ENCODE measurements around the gene BDKRB1. TPM values are rescaled to one million over a fixed set of nuclear protein-coding genes. Genes with fewer than 3 reads are reported as not detected.

Gene BDKRB1
- total RNA-seq, 1 donor from 2014 or later, result 1.1 TPM

DNA sequence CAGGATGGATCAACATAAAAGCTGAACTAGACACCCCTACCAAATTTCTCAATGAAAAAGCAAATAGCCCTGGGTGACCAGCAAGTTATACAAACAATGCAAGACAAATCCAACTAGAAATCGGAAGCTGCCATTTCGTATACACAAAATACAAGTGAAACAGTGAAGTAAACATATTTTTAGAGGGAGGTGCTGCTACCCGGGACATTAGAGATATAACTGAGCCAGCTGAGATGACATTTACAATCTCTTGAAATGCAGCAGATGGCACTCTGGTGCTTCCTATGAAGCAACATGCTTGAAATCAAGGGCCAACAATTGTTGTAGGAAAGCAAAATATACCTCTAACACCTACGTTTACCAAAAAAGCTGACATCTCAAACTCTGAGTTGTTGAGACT, 25.5 kb downstream of the BDKRB1 start:
- no peak for DNase-seq (ENCODE audit: low read depth)
- no peak overlapping the region for H3K4me3 ChIP-seq (ENCODE audit: low read depth, low read length)
- H3K36me3 ChIP-seq (ENCODE audit: control insufficient read depth, insufficient read depth, low read length), result peaks cover 1% of the 10 kb centered on the region
- TF ChIP-seq, protein P1, sequence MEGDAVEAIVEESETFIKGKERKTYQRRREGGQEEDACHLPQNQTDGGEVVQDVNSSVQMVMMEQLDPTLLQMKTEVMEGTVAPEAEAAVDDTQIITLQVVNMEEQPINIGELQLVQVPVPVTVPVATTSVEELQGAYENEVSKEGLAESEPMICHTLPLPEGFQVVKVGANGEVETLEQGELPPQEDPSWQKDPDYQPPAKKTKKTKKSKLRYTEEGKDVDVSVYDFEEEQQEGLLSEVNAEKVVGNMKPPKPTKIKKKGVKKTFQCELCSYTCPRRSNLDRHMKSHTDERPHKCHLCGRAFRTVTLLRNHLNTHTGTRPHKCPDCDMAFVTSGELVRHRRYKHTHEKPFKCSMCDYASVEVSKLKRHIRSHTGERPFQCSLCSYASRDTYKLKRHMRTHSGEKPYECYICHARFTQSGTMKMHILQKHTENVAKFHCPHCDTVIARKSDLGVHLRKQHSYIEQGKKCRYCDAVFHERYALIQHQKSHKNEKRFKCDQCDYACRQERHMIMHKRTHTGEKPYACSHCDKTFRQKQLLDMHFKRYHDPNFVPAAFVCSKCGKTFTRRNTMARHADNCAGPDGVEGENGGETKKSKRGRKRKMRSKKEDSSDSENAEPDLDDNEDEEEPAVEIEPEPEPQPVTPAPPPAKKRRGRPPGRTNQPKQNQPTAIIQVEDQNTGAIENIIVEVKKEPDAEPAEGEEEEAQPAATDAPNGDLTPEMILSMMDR (IDR thresholded peaks at IDR 0.05; ENCODE audit: insufficient read depth, low read length, severe bottlenecking), result no peak
- FAIRE-seq, result no peak
- H3K27me3 ChIP-seq (ENCODE audit: control insufficient read depth, insufficient read depth, low read length), result no peaks in the 10 kb centered on the region

DNA sequence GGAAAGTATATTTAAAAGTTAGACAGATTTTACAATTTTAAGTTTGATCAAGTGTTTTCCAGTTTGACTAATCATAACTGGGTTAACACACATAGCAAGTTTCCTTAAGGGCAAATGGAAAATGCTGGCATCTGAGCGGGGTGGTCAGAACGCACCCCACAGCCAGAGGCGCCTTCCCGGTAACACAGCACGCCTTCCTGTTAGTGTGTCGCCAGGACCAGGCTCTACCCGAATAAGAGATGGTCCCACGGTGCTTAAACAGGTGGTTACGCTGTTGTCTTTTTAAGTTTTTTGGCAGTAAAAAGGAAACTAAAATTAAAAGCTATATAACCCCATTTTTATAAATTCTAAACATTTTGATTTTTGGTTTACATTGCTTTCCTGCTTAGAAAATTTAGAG, 28.0 kb downstream of the BDKRB1 start:
- Histone ChIP-seq H3K36me3 (ENCODE audit: control insufficient read depth, insufficient read depth, low read length) (peaks cover 1% of the 10 kb centered on the region), H3K27me3 (ENCODE audit: control insufficient read depth, insufficient read depth, low read length) (no peaks in the 10 kb centered on the region), H3K4me3 (ENCODE audit: low read depth, low read length) (no peak overlapping the region)
- DNase-seq (ENCODE audit: low read depth) (no peak), FAIRE-seq (no peak)
- TF ChIP-seq, protein P1 (IDR thresholded peaks at IDR 0.05; ENCODE audit: insufficient read depth, low read length, severe bottlenecking), result no peak

- FAIRE-seq (no peak), DNase-seq (ENCODE audit: low read depth) (no peak)
- Histone ChIP-seq H3K27me3 (ENCODE audit: control insufficient read depth, insufficient read depth, low read length) (no peaks in the 10 kb centered on the region), H3K36me3 (ENCODE audit: control insufficient read depth, insufficient read depth, low read length) (peaks cover 4% of the 10 kb centered on the region), H3K4me3 (ENCODE audit: low read depth, low read length) (no peak overlapping the region)
- TF ChIP-seq, protein P1 (IDR thresholded peaks at IDR 0.05; ENCODE audit: insufficient read depth, low read length, severe bottlenecking), result no peak
Measured at GRCh38 chr14:96284430-96284829, 28.4 kb downstream of the BDKRB1 start.

GRCh38 chr14:96285667-96286066, 29.7 kb downstream of the BDKRB1 start:
- DNase-seq (ENCODE audit: low read depth), result no peak
- TF ChIP-seq, protein P1 (IDR thresholded peaks at IDR 0.05; ENCODE audit: insufficient read depth, low read length, severe bottlenecking), result no peak
- peaks cover 6% of the 10 kb centered on the region for H3K36me3 ChIP-seq (ENCODE audit: control insufficient read depth, insufficient read depth, low read length)
- no peak overlapping the region for H3K4me3 ChIP-seq (ENCODE audit: low read depth, low read length)
- H3K27me3 ChIP-seq (ENCODE audit: control insufficient read depth, insufficient read depth, low read length), result no peaks in the 10 kb centered on the region
- peak; percentile 13 for FAIRE-seq

GRCh38 chr14:96286251-96286650, 30.2 kb downstream of the BDKRB1 start:
- H3K36me3 ChIP-seq (ENCODE audit: control insufficient read depth, insufficient read depth, low read length), result peaks cover 6% of the 10 kb centered on the region
- no peaks in the 10 kb centered on the region for H3K27me3 ChIP-seq (ENCODE audit: control insufficient read depth, insufficient read depth, low read length)
- FAIRE-seq (no peak), DNase-seq (ENCODE audit: low read depth) (no peak)
- H3K4me3 ChIP-seq (ENCODE audit: low read depth, low read length), result no peak overlapping the region
- TF ChIP-seq, protein P1 (IDR thresholded peaks at IDR 0.05; ENCODE audit: insufficient read depth, low read length, severe bottlenecking), result no peak

GRCh38 chr14:96287856-96288255, 31.8 kb downstream of the BDKRB1 start:
- peak; percentile 64 for DNase-seq (ENCODE audit: low read depth)
- Histone ChIP-seq H3K36me3 (ENCODE audit: control insufficient read depth, insufficient read depth, low read length) (peaks cover 6% of the 10 kb centered on the region), H3K27me3 (ENCODE audit: control insufficient read depth, insufficient read depth, low read length) (no peaks in the 10 kb centered on the region), H3K4me3 (ENCODE audit: low read depth, low read length) (no peak overlapping the region)
- no peak for FAIRE-seq
- TF ChIP-seq, protein P1 (IDR thresholded peaks at IDR 0.05; ENCODE audit: insufficient read depth, low read length, severe bottlenecking), result no peak
